CD14-positive monocyte (primary cell): Measurements from ENCODE around the gene MMP15. TPM values are rescaled to one million over a fixed set of nuclear protein-coding genes. Genes with fewer than 3 reads are reported as not detected.

ENCODE experiments used
- DNase-seq, 3 donors: peaks; one replicate each; pipeline ENCODE4 v3.0.0-alpha.2; 2011 to 2022
- H2AFZ ChIP-seq: 2 replicates; pipeline ENCODE4 v1.6.0; 2012; ENCODE audit warnings: mild to moderate bottlenecking, low read depth, low read length, inconsistent platforms; ENCODE audit not compliant: insufficient read depth, poor library complexity, severe bottlenecking
- H3K27ac ChIP-seq, 2 donors: 1 replicate in 1 of 2; 2 replicates in 1 of 2; pipeline ENCODE4 v1.5.1; 2012 to 2013; ENCODE audit warnings: low read length in 2 of 2, control low read depth in 1 of 2, inconsistent platforms in 1 of 2, low read depth in 1 of 2, mild to moderate bottlenecking in 1 of 2
- H3K27me3 ChIP-seq, 2 donors: one replicate each; pipeline versions ENCODE4 v1.6.0 to v1.6.1; 2011 to 2013; ENCODE audit warnings: low read length in 2 of 2; ENCODE audit not compliant: control insufficient read depth in 2 of 2, insufficient read depth in 2 of 2
- H3K36me3 ChIP-seq, 2 donors: replicated peaks in 1 of 2; 1 replicate in 1 of 2; 2 replicates in 1 of 2; pipeline versions ENCODE4 v1.5.1 to v1.6.1; 2012 to 2013; ENCODE audit warnings: low read length in 2 of 2, control low read depth in 1 of 2, inconsistent platforms in 1 of 2, mild to moderate bottlenecking in 1 of 2; ENCODE audit not compliant: insufficient read depth in 2 of 2, control insufficient read depth in 1 of 2
- H3K4me1 ChIP-seq, 2 donors: 1 replicate in 1 of 2; 2 replicates in 1 of 2; pipeline versions ENCODE4 v1.5.1 to v1.6.1; 2012 to 2013; ENCODE audit warnings: low read length in 2 of 2, control low read depth in 1 of 2, inconsistent platforms in 1 of 2, mild to moderate bottlenecking in 1 of 2, moderate library complexity in 1 of 2; ENCODE audit not compliant: insufficient read depth in 2 of 2, control insufficient read depth in 1 of 2
- H3K4me2 ChIP-seq: replicated peaks from 2 replicates; pipeline ENCODE3; 2012; ENCODE audit warnings: low read length, moderate library complexity, mild to moderate bottlenecking; ENCODE audit not compliant: poor library complexity, severe bottlenecking; ENCODE audit errors: extremely low read depth
- H3K4me3 ChIP-seq, 3 experiments: fragments of 200-600 bp in 1 of 3; sonication (generic) in 1 of 3; replicated peaks in 1 of 3; 1 replicate in 2 of 3; 2 replicates in 1 of 3; pipeline ENCODE4 v1.5.1; 2011 to 2013; ENCODE audit warnings: low read length in 3 of 3, mild to moderate bottlenecking in 3 of 3, control low read depth in 2 of 3, low read depth in 2 of 3, inconsistent platforms in 1 of 3, moderate library complexity in 1 of 3
- H3K79me2 ChIP-seq: 2 replicates; pipeline ENCODE4 v1.6.0; 2012; ENCODE audit warnings: mild to moderate bottlenecking, control low read depth, inconsistent platforms, low read length, moderate library complexity; ENCODE audit not compliant: insufficient read depth
- H3K9ac ChIP-seq: 2 replicates; pipeline ENCODE4 v1.6.0; 2017; ENCODE audit warnings: low read length, mild to moderate bottlenecking; ENCODE audit not compliant: insufficient read depth, poor library complexity, severe bottlenecking
- H3K9me3 ChIP-seq, 2 donors: replicated peaks in 1 of 2; 1 replicate in 1 of 2; 2 replicates in 1 of 2; pipeline versions ENCODE4 v1.5.1 to v1.6.1; 2012 to 2013; ENCODE audit warnings: low read length in 2 of 2, control low read depth in 1 of 2; ENCODE audit not compliant: control insufficient read depth in 1 of 2, insufficient read depth in 1 of 2
- H4K20me1 ChIP-seq: 2 replicates; pipeline ENCODE4 v1.6.0; 2012; ENCODE audit warnings: mild to moderate bottlenecking, low read length, control low read depth, moderate library complexity; ENCODE audit not compliant: insufficient read depth
- H3K27ac Mint-ChIP-seq, 7 donors: one replicate each; pipeline ENCODE4 v1.8.0; 2020; ENCODE audit warnings: mild to moderate bottlenecking in 7 of 7, mixed read lengths in 7 of 7, moderate library complexity in 6 of 7, inconsistent platforms in 2 of 7
- H3K27me3 Mint-ChIP-seq, 3 donors: one replicate each; pipeline ENCODE4 v1.8.0; 2021 to 2022; ENCODE audit warnings: low read depth in 3 of 3, mild to moderate bottlenecking in 3 of 3, mixed read lengths in 3 of 3, moderate library complexity in 3 of 3, inconsistent platforms in 1 of 3
- H3K36me3 Mint-ChIP-seq, 2 donors: one replicate each; pipeline ENCODE4 v1.8.0; 2020; ENCODE audit warnings: mixed read lengths in 2 of 2, inconsistent platforms in 1 of 2, mild to moderate bottlenecking in 1 of 2
- H3K4me1 Mint-ChIP-seq: one replicate; pipeline ENCODE4 v1.8.0; 2020; ENCODE audit warnings: mild to moderate bottlenecking, mixed read lengths
- H3K4me3 Mint-ChIP-seq, 2 donors: one replicate each; pipeline ENCODE4 v1.8.0; 2020; ENCODE audit warnings: mild to moderate bottlenecking in 2 of 2, mixed read lengths in 2 of 2, moderate library complexity in 1 of 2
- H3K9me3 Mint-ChIP-seq, 7 donors: one replicate each; pipeline ENCODE4 v1.8.0; 2020 to 2022; ENCODE audit warnings: mixed read lengths in 7 of 7, mild to moderate bottlenecking in 6 of 7, moderate library complexity in 6 of 7, inconsistent platforms in 2 of 7
- CTCF ChIP-seq: fragments of 200-600 bp; IDR thresholded peaks from one replicate; pipeline ENCODE4 v1.8.0; 2022; ENCODE audit warnings: antibody characterized with exemption, mild to moderate bottlenecking
- WGBS: methylation state at CpG from one replicate; pipeline ENCODE4 v1.1.5; 2013; ENCODE audit warnings: missing lambda C conversion rate; ENCODE audit not compliant: insufficient coverage; 5-methylcytosine and 5-hydroxymethylcytosine counted together
- intact Hi-C, 2 donors: fragments of 100-400 bp; cut with micrococcal nuclease; formaldehyde crosslinking; loops; one replicate each; pipeline versions ENCODE4 v1.15.0 to v1.15.1; 2023
- polyA plus RNA-seq, 3 donors: library from polyadenylated mRNA; depleted of rRNA in 1 of 3; unstranded in 2 of 3; stranded (reverse) in 1 of 3; fragments of 300-500 nt in 2 of 3; fragments of >200 nt in 1 of 3; fragmentation: Illumina TruSeq in 2 of 3; gene quantifications; 1 replicate in 2 of 3; 2 replicates in 1 of 3; pipeline ENCODE4 v1.2.3, GENCODE V29; 2012 to 2021

The MMP15 gene
- polyA plus RNA-seq, 3 donors: not detected

- no peaks in the 10 kb centered on the region for H3K4me1 ChIP-seq
- peak overlapping the region in 2 of 7 donors; percentile 48 to 58 for H3K27ac Mint-ChIP-seq
- no peak overlapping the region for H2AFZ ChIP-seq
- H3K27me3 ChIP-seq: no peaks in the 10 kb centered on the region
- no peak overlapping the region for H3K27ac ChIP-seq
- no peaks in the 10 kb centered on the region for H3K79me2 ChIP-seq
- H3K4me1 Mint-ChIP-seq: peaks cover 2% of the 10 kb centered on the region
- H3K9ac ChIP-seq: no peak overlapping the region
- 92% methylated on average over 19 of the region's 19 CpGs for WGBS
- no peaks in the 10 kb centered on the region for H3K36me3 ChIP-seq
- no peak overlapping the region for H3K4me3 Mint-ChIP-seq
- H3K4me2 ChIP-seq: no peak overlapping the region
- H3K4me3 ChIP-seq: no peak overlapping the region
- H3K9me3 ChIP-seq: no peaks in the 10 kb centered on the region
- peaks cover 0 to 5% (median 3%) of the 10 kb centered on the region in 3 donors for H3K27me3 Mint-ChIP-seq
- TF ChIP-seq CTCF: no peak
- peaks cover 0 to 3% (median 0%) of the 10 kb centered on the region in 7 donors for H3K9me3 Mint-ChIP-seq
- H4K20me1 ChIP-seq: no peaks in the 10 kb centered on the region
- no peaks in the 10 kb centered on the region for H3K36me3 Mint-ChIP-seq
- intact Hi-C loops: no loop called here
- DNase-seq: no peak
These were observed 61.0 kb downstream of the MMP15 start for GRCh38 chr16:58086381-58087208.

- DNase-seq: no peak
- Mint-ChIP-seq H3K27ac (no peak overlapping the region), H3K27me3 (peaks cover 0 to 5% (median 3%) of the 10 kb centered on the region in 3 donors), H3K4me3 (no peak overlapping the region), H3K9me3 (peaks cover 0 to 3% (median 0%) of the 10 kb centered on the region in 7 donors), H3K4me1 (peaks cover 2% of the 10 kb centered on the region), H3K36me3 (no peaks in the 10 kb centered on the region)
- Histone ChIP-seq H3K4me3 (no peak overlapping the region), H3K4me2 (no peak overlapping the region), H3K27ac (no peak overlapping the region), H3K27me3 (no peaks in the 10 kb centered on the region), H2AFZ (no peak overlapping the region), H3K9ac (no peak overlapping the region), H4K20me1 (no peaks in the 10 kb centered on the region), H3K4me1 (no peaks in the 10 kb centered on the region), H3K36me3 (no peaks in the 10 kb centered on the region), H3K9me3 (no peaks in the 10 kb centered on the region), H3K79me2 (no peaks in the 10 kb centered on the region)
- TF ChIP-seq CTCF: no peak
- intact Hi-C loops: no loop called here
- 96% methylated on average over 23 of the region's 23 CpGs for WGBS
These were observed 61.8 kb downstream of the MMP15 start for GRCh38 chr16:58087209-58087913.
